Stimulated activated CD8-positive, alpha-beta memory T cell treated with anti-CD3 and anti-CD28 coated beads, Interleukin-4, amount 100 ng/mL, for 1 hour (primary cell): Measurements from ENCODE around the gene PXN.
"Not testable (repeated sequence)": the region's sequence is repeated elsewhere in the genome, so short reads cannot be mapped to it uniquely, and the experiment has no call there.

Experiments
- DNase-seq, 2 donors: peaks; one replicate each; pipeline ENCODE4 v3.0.0-alpha.2; 2020; ENCODE audit warnings: low read depth in 2 of 2, low spot score in 1 of 2

Gene PXN

DNA sequence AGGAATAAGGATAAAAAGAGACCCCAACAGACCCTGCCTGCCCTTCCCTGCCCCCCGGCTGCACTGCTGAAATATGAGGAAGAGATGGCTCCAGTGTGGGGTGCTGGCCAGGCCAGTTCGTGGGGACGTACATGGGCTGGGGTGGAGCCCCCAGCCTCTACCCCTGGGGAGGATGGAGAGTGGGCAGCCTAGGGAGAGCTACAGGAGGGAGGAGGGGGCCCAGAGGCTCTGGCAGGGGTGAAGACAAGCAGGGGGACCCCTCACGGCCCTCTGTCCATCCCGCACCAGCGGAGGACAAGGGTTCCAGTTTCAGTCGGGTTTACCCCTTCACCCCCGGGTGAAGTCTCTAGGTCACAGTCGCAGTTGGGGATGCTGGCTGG is 53.6 kb downstream of the PXN start:
- no peak for DNase-seq

DNA sequence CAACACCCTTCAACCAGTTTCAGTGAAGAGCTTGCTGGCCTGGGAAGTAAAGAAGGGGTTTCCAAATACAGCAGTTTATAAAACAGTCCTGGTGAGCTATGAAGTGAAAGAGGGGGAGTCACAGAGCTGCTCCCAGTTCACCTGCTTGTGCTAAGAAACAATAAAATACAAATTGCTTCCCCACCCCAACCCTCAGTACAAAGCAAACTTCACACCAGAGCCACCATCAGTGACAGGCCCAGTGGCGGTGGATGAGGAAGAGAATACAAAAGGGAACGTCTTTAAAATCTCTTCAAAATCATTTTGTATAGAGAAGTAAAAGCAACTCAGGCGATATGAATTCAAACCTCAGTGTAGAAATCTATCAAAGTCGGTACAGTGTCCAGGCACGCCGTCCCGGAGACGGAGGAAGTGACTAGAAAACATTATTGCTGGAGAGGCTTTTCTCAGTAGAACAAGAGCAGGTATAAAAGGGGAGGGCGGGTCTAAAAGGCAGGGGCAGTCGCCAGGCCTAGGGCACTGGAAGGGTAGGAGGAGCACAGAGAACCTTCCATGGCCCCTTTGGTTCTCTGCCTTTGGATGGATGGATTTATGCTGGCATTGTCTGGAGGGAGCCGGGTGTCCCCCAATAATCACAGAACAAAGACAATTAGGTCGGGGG is 54.2 kb downstream of the PXN start:
- DNase-seq, result no peak

DNA sequence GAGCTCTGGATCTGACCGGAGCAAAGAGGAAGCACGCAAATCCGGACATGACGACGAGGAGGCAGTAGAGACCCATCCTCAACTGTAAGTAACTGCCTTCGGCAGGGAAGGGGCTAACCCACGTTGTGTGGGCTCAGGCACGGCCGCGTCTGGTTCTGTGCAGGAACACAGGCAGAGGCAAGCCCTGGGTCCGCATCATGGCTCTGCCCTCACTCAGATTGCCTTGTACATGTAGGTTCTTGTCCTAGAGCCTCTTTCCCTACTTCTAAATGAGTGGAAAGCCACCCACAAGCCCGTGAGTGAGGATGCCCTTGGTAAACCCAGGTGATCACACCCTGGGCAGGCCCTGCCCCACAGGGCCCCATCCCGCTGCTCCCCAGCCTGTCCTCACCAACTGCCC is 55.7 kb downstream of the PXN start:
- no peak for DNase-seq

DNA sequence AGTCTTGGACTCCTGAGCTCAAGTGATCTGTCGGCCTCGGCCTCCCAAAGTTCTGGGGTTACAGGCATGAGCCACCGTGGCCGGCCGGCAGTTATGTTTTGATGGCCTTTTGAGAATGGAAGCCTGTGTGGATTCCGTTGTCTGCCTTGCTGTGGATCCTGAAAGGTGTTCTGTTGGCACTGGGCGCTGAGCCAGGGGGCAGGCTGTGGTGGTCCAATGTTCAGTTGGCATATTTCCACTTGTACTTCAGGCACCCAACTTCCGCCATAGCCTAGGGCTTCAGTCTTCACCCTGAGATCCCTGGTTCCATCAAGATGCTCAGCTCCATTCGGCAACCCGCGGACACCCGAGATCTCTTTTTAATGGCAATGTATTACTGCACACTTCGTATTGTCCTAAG is 58.3 kb downstream of the PXN start:
- no peak for DNase-seq

DNA sequence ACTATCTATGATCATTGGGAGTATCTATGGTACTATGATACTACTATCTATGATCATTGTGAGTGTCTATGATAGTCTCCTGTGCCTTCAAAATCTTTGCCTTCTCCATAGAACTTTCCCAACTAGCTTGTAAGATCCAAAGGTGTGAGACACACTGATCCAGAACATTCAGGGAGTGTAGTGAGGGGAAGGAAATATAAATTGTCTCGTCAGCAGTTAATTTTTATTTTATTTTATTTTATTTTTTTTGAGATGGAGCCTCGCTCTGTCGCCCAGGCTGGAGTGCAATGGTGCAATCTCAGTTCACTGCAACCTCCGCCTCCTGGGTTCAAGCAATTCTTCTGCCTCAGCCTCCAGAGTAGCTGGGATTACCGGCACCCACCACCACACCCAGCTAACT is 58.7 kb downstream of the PXN start:
- DNase-seq, result not testable (repeated sequence)

DNA sequence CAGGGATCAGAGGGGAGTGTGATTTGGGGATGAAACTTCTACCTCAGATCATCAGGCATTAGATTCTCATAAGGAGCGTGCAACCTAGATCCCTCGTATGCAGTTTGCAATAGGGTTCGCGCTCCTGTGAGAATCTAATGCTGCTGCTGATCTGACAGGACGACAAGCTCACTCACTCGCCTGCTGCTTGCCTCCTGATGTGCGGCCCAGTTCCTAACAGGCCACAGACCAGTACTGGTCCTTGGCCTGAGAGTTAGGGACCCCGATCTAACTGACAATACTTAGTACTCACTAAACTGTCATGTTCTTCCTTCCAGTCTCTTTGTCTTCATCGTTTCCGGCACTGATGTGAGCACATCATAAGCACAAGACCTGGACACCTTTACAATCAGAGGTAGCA is 59.3 kb downstream of the PXN start:
- DNase-seq, result no peak

DNA sequence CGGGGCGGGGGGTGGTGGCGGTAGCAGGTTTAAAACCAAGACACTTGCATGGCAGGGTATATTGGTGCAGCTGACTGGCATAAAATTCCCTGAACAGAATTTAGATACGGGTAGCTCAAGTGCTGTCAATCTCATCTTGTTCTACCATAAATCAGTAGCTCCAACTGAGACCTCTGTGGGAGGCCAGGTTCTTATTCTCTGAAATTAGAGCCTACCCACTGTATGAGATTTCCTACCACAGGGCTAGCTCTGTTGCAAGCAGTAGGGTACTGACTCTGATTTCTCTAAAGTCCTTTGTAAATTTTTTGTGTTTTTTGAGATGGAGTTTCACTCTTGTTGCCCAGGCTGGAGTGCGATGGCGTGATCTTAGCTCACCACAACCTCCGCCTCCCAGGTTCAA is 61.4 kb downstream of the PXN start:
- no peak for DNase-seq

DNA sequence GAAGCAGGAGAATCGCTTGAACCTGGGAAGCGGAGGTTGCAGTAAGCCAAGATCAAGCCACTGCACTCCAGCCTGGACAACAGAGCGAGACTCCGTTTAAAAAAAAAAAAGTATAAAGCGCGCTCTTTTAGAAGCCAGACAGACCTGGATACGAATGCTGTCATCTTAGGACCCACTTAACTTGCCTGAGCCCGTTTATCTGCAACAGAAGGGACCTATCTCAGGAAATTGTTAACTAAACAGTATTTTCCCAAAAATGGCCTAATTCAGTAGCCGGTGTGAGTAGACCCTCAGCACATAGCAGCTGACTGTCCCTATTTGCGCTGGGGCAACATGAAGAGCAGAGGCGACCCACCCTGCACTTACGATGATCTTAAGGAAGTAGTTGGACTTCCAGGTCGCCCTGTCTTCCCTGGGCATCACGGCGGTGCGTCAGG is 65.1 kb downstream of the PXN start:
- no peak for DNase-seq

DNA sequence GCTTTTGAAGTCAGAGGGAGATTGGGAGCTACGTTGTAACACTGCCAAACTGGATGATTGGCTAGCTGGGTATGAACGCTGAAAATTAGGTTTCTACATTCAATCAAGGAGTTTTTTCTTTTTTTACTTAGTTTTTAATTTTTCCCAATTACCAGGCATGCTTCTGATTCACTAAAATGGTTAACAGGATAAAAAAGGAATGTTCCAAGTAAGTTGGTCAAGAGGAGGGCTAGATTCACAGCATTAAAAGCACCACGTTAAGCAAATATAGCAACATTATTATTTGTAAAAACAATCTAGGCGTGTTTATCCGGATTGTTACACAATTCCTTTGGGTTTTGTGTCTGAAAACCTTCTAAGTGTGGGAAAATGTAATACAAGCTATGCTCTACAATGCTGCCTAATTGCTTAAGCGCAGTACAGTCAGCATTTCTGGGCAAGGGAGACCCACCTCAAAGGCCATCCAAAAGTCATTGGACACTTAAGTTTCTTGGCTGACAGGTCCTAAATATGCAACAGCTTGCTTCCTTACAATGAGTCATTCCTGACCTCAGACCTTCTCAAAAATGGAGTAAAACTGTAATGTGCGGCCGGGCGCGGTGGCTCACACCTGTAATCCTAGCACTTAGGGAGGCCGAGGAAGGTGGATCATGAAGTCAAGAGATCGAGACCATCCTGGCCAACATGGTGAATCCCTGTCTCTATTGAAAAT is 65.8 kb downstream of the PXN start:
- no peak for DNase-seq

DNA sequence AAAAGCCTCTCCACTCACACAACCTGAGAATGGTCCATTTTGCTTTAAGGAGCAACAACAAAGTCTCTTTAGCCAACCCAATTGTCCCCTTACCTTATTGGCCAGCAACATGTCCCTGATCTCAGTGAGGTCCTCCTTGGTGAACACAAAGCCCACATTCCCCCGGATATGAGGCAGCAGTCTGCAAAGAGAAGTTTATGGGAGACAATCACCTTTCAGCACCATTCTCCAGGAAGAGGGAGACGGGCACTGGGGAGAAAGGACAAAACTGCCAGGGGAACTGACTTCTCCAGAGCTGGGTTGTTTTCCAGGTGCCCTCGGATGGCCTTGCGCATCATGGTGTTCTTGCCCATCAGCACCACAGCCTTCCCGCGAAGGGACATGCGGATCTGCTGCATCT is 66.5 kb downstream of the PXN start:
- no peak for DNase-seq

DNA sequence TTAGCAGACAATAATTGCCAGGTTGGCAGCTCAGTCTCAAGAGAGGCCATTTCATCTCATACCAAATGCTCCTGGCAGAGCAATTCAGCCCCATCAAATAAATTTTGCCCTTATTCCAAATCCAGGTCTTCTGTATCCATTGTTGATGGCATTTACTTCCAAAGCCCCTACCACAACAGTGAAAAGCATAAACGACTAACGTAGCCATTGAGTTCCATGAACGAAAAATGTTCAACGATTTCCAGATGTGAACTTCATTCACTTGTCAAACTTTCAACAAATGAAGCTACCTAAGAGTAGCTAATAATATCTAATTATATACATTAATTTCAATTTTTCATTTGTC is 68.0 kb downstream of the PXN start:
- DNase-seq, result no peak

DNA sequence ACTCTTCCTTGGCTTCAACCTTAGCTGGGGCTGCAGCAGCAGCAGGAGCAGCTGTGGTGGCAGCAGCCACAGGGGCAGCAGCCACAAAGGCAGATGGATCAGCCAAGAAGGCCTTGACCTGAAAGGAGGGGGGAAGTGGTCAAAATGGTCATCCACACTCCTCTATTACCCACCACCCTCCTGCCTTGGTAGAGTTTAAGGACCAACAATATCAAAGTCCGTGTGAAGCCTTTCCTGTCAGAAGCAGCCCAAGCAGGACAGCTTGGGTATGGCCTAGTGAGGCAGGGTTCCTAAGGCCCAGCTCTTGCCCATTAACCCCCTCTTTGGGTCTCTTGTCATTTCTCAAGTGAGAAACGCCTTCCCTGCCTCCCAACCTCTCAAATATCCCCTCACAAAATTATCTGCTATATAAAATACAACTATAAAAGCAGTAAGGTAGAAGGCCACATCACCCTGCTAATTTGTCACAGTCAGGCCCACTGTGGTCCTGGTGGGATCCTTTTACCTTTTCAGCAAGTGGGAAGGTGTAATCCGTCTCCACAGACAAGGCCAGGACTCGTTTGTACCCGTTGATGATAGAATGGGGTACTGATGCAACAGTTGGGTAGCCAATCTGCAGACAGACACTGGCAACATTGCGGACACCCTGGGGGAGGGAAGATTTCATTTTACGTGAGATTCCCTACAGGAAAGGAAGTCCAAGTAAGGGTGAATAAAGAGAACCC is 68.6 kb downstream of the PXN start:
- not testable (repeated sequence) for DNase-seq

DNA sequence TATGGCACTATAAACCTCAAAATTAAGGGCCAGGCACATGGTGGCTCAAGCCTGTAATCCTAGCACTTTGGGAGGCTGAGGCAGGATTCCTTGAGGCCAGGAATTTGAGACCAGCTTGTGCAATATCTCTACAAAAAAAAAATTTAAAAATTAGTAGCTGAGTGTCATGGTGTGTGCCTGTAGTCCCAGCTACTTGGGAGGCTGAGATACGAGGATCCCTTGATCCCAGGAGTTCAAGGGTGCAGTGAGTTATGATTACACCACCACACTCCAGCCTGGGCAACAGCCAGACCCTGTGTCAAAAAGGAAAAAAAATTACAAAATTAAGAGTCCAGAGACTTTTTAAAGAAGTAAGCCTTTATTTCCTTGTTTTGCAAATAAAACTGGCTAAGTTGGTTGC is 69.2 kb downstream of the PXN start:
- no peak for DNase-seq

DNA sequence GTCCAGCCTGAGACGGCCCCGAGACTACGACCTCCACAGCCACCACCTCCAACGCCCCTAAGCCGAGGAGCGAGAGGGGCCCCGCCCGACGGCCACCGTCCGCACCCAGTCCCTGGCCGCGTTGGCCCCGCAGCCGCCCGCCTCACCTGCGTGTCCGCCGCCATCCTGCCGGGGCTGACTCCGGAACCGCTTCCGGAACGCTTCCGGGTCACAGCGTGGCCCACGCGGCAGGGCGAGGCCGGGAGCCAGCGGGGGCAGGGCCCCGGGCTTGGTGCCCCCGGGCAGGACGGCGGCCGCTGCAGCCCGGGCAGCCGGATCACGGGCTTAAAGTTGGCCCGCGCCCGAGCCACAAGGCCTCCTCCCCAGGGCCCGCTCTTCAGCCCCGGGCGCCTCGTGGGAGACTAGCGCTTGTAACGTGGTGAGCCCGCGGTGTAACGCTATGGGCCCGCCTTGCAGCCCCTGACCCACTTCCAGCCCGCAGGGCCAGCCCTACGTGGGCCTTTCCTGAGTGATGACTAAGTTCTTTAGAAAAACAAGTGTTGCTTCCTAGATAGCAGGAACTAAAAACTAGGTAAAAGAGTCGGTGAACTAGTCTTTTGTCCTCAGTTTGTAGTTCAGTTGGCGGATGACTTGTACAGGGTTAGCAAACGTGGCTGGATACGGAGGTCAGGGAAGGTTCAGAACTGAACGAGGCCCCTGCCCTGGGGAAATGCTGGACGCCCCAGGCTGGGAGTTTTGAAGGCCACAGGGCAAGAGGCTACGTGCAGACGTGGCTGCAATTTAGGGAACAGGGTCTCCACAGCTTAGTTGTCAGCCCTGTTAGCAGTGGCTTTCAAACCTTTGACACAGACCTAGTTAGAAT is 70.8 kb downstream of the PXN start, which contains the start of gene GCN1:
TSS of gene GCN1 (minus strand) at position 182 of the 862 bp plus-strand sequence. CDS start at position 164, 18 bp downstream.
- DNase-seq, result peak; percentile 57 to 74

DNA sequence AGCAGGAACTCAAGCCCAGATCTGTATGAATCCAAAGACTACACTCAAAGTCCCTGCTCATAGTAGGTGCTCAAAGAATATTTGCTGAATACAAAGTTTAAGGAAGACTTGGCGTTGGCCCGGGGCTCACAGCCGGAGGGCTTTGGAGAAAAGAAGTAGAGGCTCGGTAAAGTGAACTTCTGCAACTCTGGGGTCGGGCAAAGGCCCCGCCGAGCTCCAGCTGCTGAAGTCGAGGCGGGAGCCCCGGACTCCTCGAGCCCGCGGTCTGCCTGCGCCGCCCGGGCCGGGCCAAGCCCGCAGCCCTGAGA is 71.3 kb downstream of the PXN start:
- no peak for DNase-seq

DNA sequence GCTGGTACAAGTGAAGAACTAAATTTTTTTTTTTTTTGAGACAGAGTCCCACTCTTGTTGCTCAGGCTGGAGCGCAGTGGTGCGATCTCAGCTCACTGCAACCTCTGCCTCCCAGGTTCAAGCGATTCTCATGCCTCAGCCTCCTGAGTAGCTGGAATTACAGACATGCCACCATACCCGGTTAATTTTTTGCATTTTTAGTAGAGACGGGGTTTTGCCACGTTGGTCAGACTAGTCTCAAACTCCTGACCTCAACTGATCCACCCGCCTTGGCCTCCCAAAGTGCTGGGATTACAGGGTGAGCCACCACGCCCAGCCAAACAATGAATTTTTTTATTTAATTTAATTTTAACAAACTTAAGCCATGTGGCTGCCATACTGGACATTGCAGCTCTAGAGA is 72.2 kb downstream of the PXN start:
- not testable (repeated sequence) for DNase-seq

DNA sequence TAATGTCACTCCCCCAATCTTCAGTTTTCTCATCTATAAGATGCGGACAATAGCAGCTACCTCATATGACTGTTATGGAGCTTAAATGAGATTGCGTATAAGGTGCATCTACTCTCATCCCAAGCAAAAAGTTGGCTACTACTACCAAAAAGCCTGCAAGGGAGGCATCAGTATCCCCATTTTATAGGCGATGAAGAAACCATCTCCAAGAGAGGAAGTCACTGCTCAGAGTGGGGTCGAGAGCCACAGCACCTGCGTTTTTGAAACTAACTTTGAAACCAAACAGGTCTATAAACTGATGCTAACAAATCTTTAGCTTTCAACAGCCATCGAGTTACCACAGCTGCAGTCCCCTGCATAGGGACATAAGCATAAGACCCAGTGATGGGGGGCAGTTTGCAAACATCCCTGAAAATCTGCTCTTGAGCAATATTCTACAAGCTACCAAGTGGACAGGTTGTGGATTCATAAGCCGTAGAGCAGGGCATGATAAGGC is 74.5 kb downstream of the PXN start:
- no peak for DNase-seq

DNA sequence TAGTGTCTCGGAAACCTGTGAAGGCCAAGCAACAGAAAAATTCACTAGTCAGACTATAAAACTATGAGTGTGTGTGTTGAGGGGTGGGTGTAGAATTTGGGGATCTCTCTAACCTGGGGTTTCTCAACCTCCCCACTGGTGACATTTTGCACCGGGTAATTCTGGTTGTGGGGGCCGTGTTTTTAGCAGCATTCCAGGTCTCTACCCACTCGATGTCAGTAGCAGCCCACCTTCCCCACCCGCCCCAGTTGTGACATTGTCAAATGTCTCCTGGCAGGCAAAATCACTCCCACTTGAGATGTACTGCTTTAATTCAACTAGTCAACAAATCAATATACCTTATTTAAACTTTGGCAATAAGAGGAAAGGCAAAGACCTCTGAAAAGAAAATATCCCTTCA is 75.1 kb downstream of the PXN start:
- DNase-seq, result no peak

DNA sequence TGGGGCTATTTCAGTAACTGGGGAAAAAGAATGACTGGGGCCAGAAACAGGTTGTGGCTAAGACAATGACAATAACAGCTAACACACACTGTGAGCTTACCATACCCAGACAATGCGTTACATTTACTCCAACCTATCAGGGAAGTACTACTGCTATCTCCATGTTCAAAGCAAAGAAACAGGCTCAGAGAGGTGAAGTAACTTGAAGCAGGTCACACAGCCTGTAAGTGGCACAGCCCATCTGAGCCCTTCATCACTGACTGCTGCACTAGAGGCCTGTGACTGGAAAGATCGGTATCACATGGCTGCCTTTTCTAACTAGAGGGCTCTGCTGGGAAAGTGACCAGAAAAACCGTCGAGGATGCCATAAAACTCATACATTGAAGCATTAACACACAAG is 78.9 kb downstream of the PXN start:
- no peak for DNase-seq

DNA sequence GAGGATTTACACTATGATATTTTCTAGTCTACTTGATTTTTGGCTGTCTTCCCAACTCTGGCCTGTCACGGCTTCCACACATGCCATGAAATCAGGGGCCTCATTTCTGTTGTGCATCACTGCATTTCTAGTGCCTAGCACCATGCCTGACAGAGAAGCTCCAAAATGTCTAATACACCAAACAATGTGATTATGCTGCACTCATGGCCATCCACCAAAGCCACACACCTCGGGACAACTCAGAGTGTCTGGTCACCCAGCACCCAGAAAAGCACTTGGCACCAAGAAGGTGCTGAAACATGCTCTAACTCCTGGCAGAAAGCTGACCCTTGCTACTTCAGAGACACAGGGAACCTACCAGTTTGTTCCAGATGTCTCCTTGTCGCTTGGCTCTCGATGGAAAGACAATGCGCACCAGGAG is 82.3 kb downstream of the PXN start:
- DNase-seq, result no peak

DNA sequence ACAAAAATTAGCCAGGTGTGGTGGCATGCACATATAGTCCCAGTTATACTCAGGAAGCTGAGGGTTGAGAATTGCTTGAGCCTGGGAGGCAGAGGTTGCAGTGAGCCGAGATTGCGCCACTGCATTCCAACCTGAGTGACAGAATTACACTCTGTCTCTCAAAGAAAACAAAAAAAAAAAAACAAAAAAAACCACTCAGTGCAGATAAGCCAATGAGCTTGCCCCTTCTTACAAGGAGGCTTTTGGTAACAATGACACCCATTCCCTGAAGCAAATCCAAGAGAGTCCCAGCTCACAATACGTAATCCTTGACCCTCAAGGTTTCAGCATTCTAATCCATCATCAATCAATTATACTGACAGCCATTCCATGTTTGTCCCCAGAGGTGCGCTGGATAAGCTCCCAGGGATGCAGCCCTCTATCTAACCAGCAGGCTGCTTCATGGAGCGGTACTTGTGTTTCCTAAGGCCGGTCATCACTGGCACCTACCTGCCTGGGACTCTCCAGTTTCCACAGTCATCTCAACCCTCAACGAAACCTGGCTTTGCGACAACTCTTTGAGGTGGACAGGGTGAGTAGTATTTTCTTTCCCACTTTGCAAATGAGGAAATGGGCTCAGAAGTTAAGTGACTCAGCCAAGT is 83.4 kb downstream of the PXN start:
- DNase-seq, result no peak
